T-helper 22 cell (primary cell): ENCODE data around the gene ZGLP1.

Experiments
- DNase-seq: peaks from one replicate; pipeline ENCODE4 v3.0.0-alpha.2; 2020; ENCODE audit warnings: low read depth

ZGLP1 gene

GRCh38 chr19:10327793-10328192, 18.2 kb upstream of the ZGLP1 start:
- DNase-seq = no peak

- no peak for DNase-seq
Observed at GRCh38 chr19:10325732-10326131, 16.1 kb upstream of the ZGLP1 start.

- DNase-seq = no peak
Observed at GRCh38 chr19:10321874-10322835, 12.5 kb upstream of the ZGLP1 start.

GRCh38 chr19:10321417-10321797, 11.8 kb upstream of the ZGLP1 start:
- no peak for DNase-seq

- no peak for DNase-seq
Observed at GRCh38 chr19:10320602-10321416, 11.2 kb upstream of the ZGLP1 start.

- DNase-seq = no peak
Observed at GRCh38 chr19:10318807-10319682, 9.4 kb upstream of the ZGLP1 start.

GRCh38 chr19:10317857-10318462, 8.3 kb upstream of the ZGLP1 start:
- DNase-seq = no peak

GRCh38 chr19:10317045-10317856, 7.6 kb upstream of the ZGLP1 start:
- DNase-seq = no peak

GRCh38 chr19:10316229-10317044, 6.8 kb upstream of the ZGLP1 start:
- no peak for DNase-seq

GRCh38 chr19:10315335-10316214, 6.0 kb upstream of the ZGLP1 start, which contains the start of gene FDX2:
Gene FDX2 (minus strand): TSS chr19:10316015. CDS start chr19:10315996, 19 bp downstream.
- peak; percentile 85 for DNase-seq

- DNase-seq = no peak
Observed at GRCh38 chr19:10306327-10306726, 3.3 kb downstream of the ZGLP1 start.

- DNase-seq = no peak
Observed at GRCh38 chr19:10305139-10305806, 4.3 kb downstream of the ZGLP1 start.

- no peak for DNase-seq
Observed at GRCh38 chr19:10299545-10300458, 9.8 kb downstream of the ZGLP1 start.

GRCh38 chr19:10295847-10296591, 13.6 kb downstream of the ZGLP1 start:
- DNase-seq = no peak

- peak; percentile 60 for DNase-seq
Observed at GRCh38 chr19:10295305-10295846, 14.2 kb downstream of the ZGLP1 start.

- no peak for DNase-seq
Observed at GRCh38 chr19:10294368-10294697, 15.3 kb downstream of the ZGLP1 start.
